Mucosa of stomach (tissue), 1 donor: Measurements from ENCODE around the gene G0S2.
A peak's percentile ranks its signal among the peaks of the same experiment; 100 is the strongest.

Experiments used
- H3K27me3 ChIP-seq: one replicate; pipeline ENCODE4 v1.7.0; 2013; ENCODE audit warnings: mild to moderate bottlenecking, low read length; ENCODE audit not compliant: control insufficient read depth, insufficient read depth
- H3K36me3 ChIP-seq: one replicate; pipeline ENCODE4 v1.7.0; 2013; ENCODE audit warnings: low read length; ENCODE audit not compliant: control insufficient read depth, insufficient read depth
- H3K4me1 ChIP-seq: one replicate; pipeline ENCODE4 v1.7.0; 2013; ENCODE audit warnings: mild to moderate bottlenecking, low read length; ENCODE audit not compliant: control insufficient read depth, insufficient read depth
- H3K4me3 ChIP-seq: one replicate; pipeline ENCODE4 v1.7.0; 2013; ENCODE audit warnings: low read length
- H3K9ac ChIP-seq: one replicate; pipeline ENCODE4 v1.7.0; 2013; ENCODE audit warnings: mild to moderate bottlenecking, low read length, moderate library complexity
- H3K9me3 ChIP-seq: one replicate; pipeline ENCODE4 v1.7.0; 2013; ENCODE audit warnings: mild to moderate bottlenecking, low read length, moderate library complexity; ENCODE audit not compliant: control insufficient read depth
- donor health status: Pancreatic carcinoma.

The G0S2 gene

DNA sequence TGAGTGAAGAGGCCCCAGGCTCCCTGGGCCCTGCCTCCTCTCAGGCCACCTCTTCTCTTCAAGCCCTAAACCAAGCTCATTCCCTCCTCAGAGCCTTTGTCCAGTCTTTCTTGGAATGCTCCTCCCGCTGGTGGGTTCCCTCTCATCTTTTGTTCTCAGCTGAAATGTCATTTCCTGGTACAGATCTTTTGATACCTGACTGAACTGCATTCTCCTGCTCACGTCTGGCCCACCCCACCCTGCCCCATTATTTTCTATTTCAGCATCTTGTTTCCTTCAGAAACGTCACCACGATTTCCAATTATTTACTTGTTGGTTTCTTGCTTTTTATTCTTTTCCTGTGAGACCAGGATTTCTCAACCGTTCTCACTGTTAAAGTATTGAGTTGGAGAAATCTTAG, 39.4 kb upstream of the G0S2 start:
- no peak overlapping the region for H3K9ac ChIP-seq
- no peak overlapping the region for H3K4me3 ChIP-seq
- H3K4me1 ChIP-seq = no peaks in the 10 kb centered on the region
- no peaks in the 10 kb centered on the region for H3K27me3 ChIP-seq
- no peaks in the 10 kb centered on the region for H3K36me3 ChIP-seq
- no peaks in the 10 kb centered on the region for H3K9me3 ChIP-seq

DNA sequence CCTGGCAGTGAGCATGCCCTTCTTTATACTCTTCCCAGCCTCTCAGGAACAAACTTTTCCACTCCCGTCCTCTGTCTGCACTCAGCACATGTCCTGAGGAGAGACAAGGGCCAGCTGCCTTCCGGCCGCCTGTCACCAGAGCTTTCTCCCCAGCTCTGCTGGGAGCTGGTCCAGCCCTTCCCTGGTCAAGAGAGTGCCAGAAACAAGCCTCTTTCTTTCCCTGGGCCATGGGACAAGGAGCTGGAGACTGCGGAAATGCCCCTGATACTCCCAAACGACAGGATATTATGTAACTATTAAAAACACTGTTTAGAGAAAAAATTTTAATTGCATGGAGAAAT, 33.4 kb upstream of the G0S2 start:
- Histone ChIP-seq H3K36me3 (peaks cover 7% of the 10 kb centered on the region), H3K9me3 (no peaks in the 10 kb centered on the region), H3K4me3 (no peak overlapping the region), H3K27me3 (no peaks in the 10 kb centered on the region), H3K4me1 (peaks cover 31% of the 10 kb centered on the region), H3K9ac (no peak overlapping the region)

DNA sequence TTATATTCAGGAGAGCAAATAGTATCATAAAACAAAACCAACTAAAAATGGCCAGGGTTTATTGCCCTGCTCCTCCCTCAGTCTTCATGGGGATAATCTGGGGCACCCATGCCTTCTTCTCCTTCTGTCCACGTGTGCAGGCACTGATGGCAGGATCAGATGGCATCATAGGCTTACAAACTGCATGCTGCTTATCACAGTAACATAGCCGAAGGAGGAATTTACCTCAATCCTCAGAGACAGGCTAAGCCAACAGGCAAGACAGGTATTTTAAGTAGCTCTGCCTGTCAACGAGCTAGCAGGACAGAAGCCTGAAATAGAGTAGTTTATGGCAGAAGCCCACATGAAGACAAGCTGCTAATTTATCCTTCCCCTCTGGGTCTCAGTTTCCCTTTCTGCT, 32.4 kb upstream of the G0S2 start:
- H3K27me3 ChIP-seq = no peaks in the 10 kb centered on the region
- H3K36me3 ChIP-seq = peaks cover 7% of the 10 kb centered on the region
- H3K9me3 ChIP-seq = no peaks in the 10 kb centered on the region
- H3K4me3 ChIP-seq = no peak overlapping the region
- peaks cover 33% of the 10 kb centered on the region for H3K4me1 ChIP-seq
- no peak overlapping the region for H3K9ac ChIP-seq

DNA sequence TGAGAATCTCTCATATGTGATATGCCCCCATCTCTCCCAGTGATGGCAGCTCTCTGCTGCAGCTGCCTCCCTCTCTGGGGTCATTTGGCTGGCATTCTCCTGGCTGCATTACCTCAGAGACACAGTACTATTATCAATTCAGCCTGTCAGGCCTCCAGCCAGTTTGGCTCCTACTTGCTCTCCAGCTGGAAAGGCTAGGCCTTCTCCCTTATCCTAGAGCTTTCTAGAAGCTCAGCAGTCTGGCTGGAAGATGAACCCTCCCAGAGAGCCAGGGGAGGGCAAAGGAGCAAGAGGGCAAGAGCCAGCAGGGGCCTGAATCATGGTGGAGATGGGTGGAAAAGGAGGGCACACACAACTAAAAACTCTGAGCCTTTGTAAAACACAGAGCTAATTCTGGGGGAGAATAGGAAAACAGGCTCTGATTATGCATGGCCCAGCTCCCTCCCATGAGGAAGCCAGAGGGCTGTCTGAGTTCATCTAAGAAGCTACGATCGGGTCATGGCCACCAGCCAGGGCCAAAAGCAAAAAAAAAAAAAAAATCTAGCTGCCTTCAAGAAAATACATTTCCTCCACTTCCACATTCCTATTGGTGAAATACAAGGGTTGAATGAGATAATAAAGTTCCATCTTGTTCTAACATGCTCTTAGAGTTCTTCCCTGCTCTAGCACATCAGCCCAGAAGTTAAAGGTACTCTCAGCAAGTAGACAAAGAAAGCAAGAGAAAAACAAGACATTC, 31.8 kb upstream of the G0S2 start:
- Histone ChIP-seq H3K4me1 (peaks cover 39% of the 10 kb centered on the region), H3K4me3 (no peak overlapping the region), H3K9ac (no peak overlapping the region), H3K27me3 (no peaks in the 10 kb centered on the region), H3K36me3 (peaks cover 7% of the 10 kb centered on the region), H3K9me3 (no peaks in the 10 kb centered on the region)

DNA sequence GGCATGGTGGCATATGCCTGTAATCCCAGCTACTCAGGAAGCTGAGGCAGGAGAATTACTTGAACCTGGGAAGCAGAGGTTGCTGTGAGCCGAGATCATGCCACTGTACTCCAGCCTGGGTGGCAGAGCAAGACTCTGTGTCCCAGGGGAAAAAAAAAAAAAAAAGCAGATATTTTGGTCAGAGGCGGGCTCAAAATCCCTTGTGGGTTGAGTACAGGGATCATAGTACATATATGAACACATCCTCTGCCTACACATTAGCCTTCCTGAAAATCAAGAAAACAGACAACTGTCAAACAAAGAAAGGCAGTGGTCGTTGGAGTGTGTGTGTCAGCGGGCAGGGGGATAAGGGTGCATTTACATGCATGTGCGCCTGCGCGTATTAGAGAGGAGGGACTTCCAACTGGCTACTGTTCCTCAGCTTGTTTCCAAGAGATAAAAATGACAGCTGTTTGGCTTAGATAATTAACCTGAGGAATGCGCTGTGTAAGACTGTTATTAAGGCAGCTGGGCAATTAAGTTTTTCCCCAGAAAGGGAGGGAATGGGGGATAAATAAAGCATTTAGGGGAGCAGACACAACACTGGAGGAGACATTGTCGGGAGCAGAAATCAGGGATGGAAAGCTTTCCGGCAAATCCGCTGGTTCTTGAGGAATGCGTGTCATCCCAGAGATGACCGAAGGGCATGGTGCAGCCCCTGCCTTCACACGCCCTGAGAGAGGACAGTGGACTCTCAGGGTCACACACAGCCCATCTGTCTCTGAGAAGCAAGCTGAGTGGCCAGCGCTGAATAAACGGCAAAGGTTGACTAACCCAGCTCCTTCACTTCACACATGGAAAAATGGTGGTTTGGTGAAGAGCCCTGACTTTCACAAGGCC, 29.4 kb upstream of the G0S2 start:
- no peak overlapping the region for H3K9ac ChIP-seq
- H3K4me3 ChIP-seq = no peak overlapping the region
- peaks cover 60% of the 10 kb centered on the region for H3K4me1 ChIP-seq
- no peaks in the 10 kb centered on the region for H3K9me3 ChIP-seq
- peaks cover 7% of the 10 kb centered on the region for H3K36me3 ChIP-seq
- H3K27me3 ChIP-seq = no peaks in the 10 kb centered on the region

DNA sequence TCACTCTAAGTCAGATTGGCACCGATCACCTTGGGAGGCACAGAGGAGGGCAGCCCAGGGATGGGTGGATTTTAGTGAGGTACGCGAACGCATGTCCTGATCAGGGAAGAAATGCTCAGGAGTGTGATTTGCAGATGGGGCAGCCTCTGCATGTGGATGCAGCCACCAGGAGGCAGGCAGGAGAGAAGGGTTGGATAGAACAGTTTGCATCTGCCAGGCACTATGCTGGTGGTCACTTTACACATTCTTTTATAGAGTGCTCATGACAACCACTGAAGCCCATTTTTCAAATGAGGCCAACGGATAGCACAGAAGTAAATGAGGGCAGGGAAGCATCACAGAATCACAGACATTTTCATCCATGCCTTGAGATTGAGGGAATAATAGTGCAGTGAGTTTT, 28.7 kb upstream of the G0S2 start:
- H3K9ac ChIP-seq = no peak overlapping the region
- H3K4me3 ChIP-seq = no peak overlapping the region
- no peaks in the 10 kb centered on the region for H3K9me3 ChIP-seq
- peaks cover 4% of the 10 kb centered on the region for H3K36me3 ChIP-seq
- H3K27me3 ChIP-seq = no peaks in the 10 kb centered on the region
- H3K4me1 ChIP-seq = peaks cover 63% of the 10 kb centered on the region

DNA sequence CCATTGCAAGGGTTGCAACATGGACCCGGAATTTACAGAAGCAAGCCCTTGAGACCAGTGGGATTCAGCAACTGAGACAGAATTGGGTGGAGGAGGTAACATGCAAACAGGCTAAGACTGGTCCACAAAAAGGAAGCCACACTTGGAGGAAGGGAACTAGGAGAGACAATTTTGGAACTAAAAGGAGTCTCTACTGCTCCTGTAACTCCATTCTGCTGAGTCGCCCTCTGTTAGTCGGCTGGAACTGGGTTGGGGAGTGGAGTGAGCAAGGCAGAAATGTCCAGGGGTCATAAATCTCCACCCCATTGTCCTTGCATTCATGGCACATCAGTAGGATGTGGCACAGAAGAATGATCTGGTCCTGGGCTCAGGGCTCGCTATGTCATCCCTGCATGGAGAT, 28.1 kb upstream of the G0S2 start:
- H3K9ac ChIP-seq = no peak overlapping the region
- no peaks in the 10 kb centered on the region for H3K9me3 ChIP-seq
- H3K36me3 ChIP-seq = no peaks in the 10 kb centered on the region
- H3K4me3 ChIP-seq = no peak overlapping the region
- H3K4me1 ChIP-seq = peaks cover 59% of the 10 kb centered on the region
- H3K27me3 ChIP-seq = no peaks in the 10 kb centered on the region

DNA sequence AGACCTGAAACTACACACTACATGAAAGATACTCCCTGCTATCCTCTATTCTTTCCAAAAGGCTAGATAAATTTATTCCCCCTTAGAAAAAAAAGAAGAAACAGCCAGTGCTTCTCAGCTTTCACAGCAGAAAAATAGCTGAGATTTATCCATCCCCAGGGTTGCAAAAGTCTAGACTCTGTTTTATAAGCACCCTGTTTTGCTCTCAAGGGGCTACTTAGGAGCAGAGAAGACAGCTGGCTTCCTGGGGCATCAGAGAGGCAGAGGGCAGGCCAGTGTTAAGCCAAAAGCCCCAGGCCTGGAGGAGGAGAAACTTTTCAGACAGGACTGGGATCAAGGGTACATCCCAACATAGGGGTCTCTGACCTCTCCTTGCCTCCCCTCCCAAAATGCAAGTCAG, 26.9 kb upstream of the G0S2 start:
- peaks cover 62% of the 10 kb centered on the region for H3K4me1 ChIP-seq
- no peaks in the 10 kb centered on the region for H3K27me3 ChIP-seq
- H3K4me3 ChIP-seq = no peak overlapping the region
- H3K36me3 ChIP-seq = no peaks in the 10 kb centered on the region
- H3K9ac ChIP-seq = peak overlapping the region; percentile 23
- no peaks in the 10 kb centered on the region for H3K9me3 ChIP-seq

DNA sequence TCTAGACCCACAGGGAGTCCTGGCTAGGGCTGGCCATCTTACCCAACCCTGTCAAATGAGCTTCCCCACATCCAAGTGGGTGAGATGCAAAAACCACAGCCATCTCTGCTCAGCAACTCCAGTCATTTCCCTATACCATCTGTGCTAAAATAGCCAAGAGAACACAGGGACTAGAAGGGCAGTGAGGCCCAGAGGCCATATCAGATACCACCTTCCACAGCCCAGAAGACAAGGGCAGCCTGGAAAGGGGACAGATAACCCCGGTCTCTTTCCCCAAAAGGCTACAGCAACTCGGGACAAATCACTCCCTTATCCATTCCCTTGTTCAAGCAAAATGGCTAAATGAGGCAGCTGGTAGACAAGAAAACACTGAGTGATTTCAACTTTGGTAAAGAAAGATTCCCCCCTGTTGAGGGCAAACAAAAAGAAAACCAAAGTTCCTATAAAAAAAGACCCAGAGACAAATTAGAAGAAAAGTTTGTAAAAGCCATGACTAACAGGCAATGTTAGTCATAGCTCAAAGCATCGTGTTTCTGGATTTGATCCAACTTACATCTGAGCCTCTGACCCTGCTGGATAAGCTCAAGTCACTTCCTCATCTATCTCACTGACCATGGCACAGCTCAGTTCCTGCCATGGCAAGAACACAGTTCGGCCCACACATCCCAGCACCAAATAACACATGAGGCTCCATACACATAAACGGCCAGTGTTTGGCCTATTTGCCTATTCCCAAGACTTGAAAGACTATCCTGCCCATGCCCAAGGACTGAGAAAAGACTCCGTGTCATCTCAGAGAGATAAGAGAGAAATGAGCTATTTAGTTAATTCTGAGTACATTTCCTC, 26.1 kb upstream of the G0S2 start:
- peak overlapping the region; percentile 62 for H3K4me3 ChIP-seq
- H3K4me1 ChIP-seq = peaks cover 62% of the 10 kb centered on the region

DNA sequence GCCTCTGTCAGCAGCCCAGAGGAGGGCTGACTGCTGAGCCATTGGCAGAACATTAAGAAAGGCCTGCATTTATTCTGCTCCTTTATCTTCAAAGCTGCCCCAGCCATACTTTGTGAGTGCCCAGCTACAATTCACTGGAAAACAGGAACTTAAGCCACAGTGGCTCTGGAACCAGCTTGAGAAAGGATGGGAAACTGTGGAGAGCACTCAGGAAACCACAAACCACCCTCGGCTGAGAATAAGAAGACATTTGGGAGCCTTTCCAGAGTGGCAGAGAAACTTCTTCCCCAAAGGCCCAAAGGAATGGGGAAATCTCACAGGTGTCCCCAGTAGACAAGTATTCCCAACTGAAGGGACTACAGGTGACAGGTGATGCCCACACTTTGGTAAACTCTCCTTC, 24.8 kb upstream of the G0S2 start:
- Histone ChIP-seq H3K4me1 (peaks cover 75% of the 10 kb centered on the region), H3K9me3 (no peaks in the 10 kb centered on the region), H3K36me3 (no peaks in the 10 kb centered on the region), H3K9ac (peak overlapping the region; percentile 96), H3K4me3 (peak overlapping the region; percentile 62), H3K27me3 (no peaks in the 10 kb centered on the region)

More for the DNA sequence above, 26.1 kb upstream of the G0S2 start:
- no peaks in the 10 kb centered on the region for H3K36me3 ChIP-seq
- H3K9me3 ChIP-seq = no peaks in the 10 kb centered on the region
- peak overlapping the region; percentile 36 for H3K9ac ChIP-seq
- H3K27me3 ChIP-seq = no peaks in the 10 kb centered on the region

DNA sequence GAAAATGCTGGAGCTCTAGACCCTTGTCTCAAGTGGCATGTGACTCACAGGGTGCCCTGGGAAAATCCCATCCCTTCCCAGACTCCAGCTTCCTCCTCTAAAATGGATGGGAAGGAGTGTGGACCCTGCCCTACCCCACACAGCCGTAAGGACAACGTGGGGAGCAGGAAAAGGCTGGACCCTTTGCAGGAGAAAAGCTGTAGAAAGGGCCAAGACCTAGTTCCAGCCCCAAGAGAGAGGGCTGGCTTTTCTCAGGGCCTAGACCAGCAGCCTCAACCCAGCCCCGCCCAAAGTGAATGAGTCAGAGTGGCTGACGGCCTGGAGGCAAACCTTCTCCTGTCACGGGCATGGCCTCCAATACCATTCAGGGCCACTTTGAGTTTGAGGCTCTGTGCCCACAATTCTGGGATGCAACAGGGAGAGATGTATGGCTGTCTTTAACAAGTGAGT, 24.0 kb upstream of the G0S2 start:
- Histone ChIP-seq H3K9me3 (no peaks in the 10 kb centered on the region), H3K36me3 (no peaks in the 10 kb centered on the region), H3K27me3 (no peaks in the 10 kb centered on the region), H3K9ac (peak overlapping the region; percentile 96), H3K4me1 (peaks cover 74% of the 10 kb centered on the region), H3K4me3 (peak overlapping the region; percentile 62)
